WTC11 (cell line): ENCODE measurements around the gene MANBA. TPM values are rescaled to one million over a fixed set of nuclear protein-coding genes. Genes with fewer than 3 reads are reported as not detected.

ENCODE experiments used
- ATAC-seq: fragments of 200-7000 bp; cut with Tn5 transposase; 2 replicates; pipeline ENCODE4 v1.10.0; 2021; ENCODE audit warnings: mild to moderate bottlenecking, moderate library complexity
- CTCF ChIA-PET: fragments of 300-600 bp; sonication (Branson Sonifier 250); formaldehyde crosslinking; loops from one replicate; lab custom pipeline; 2021; ENCODE audit warnings: antibody characterized with exemption; lab: Charles Lee
- POLR2A ChIA-PET: fragments of 350-600 bp; sonication (Branson Sonifier 250); formaldehyde crosslinking; loops from one replicate; lab custom pipeline; 2021; ENCODE audit warnings: antibody characterized with exemption; lab: Charles Lee
- DNase-seq: peaks from one replicate; pipeline ENCODE4 v3.0.0; 2021; ENCODE audit warnings: low spot score
- H3K27ac Mint-ChIP-seq: 2 replicates; pipeline ENCODE4 v1.8.0; 2021; ENCODE audit warnings: mixed read lengths
- H3K27me3 Mint-ChIP-seq: 2 replicates; pipeline ENCODE4 v1.8.0; 2021; ENCODE audit warnings: low read depth, mild to moderate bottlenecking, moderate library complexity, mixed read lengths
- H3K36me3 Mint-ChIP-seq: 2 replicates; pipeline ENCODE4 v1.8.0; 2021; ENCODE audit warnings: mixed read lengths
- H3K4me1 Mint-ChIP-seq: 2 replicates; pipeline ENCODE4 v1.8.0; 2022; ENCODE audit warnings: mixed read lengths
- H3K4me3 Mint-ChIP-seq: 2 replicates; pipeline ENCODE4 v1.8.0; 2021; ENCODE audit warnings: mild to moderate bottlenecking, moderate library complexity, mixed read lengths
- H3K9me3 Mint-ChIP-seq: 2 replicates; pipeline ENCODE4 v1.8.0; 2021; ENCODE audit warnings: mixed read lengths
- CREB1 ChIP-seq: sonication (generic); formaldehyde crosslinking; IDR thresholded peaks from 2 replicates; pipeline ENCODE4 v1.8.0; 2023; ENCODE audit warnings: mild to moderate bottlenecking, missing genetic modification reagents
- E2F1 ChIP-seq: sonication (generic); formaldehyde crosslinking; IDR thresholded peaks from 2 replicates; pipeline ENCODE4 v1.8.0; 2022; ENCODE audit warnings: mild to moderate bottlenecking, missing genetic modification reagents
- ETV6 ChIP-seq: sonication (generic); formaldehyde crosslinking; IDR thresholded peaks from 2 replicates; pipeline ENCODE4 v1.8.1; 2022; ENCODE audit warnings: mild to moderate bottlenecking, missing genetic modification reagents
- FOXJ3 ChIP-seq: sonication (generic); formaldehyde crosslinking; IDR thresholded peaks from 2 replicates; pipeline ENCODE4 v1.9.0; 2021; ENCODE audit warnings: missing genetic modification reagents, mild to moderate bottlenecking, borderline replicate concordance
- GABPB1 ChIP-seq: sonication (generic); formaldehyde crosslinking; IDR thresholded peaks from 2 replicates; pipeline ENCODE4 v1.8.1; 2023; ENCODE audit warnings: mild to moderate bottlenecking, missing genetic modification reagents
- HMGA2 ChIP-seq: fragments of 250-450 bp; sonication (Bioruptor Pico); IDR thresholded peaks from 2 replicates; pipeline ENCODE4 v1.4.0; 2021; ENCODE audit warnings: mild to moderate bottlenecking, moderate library complexity
- HMGXB4 ChIP-seq: sonication (generic); formaldehyde crosslinking; IDR thresholded peaks from 2 replicates; pipeline ENCODE4 v1.8.1; 2023; ENCODE audit warnings: mild to moderate bottlenecking, moderate library complexity, missing genetic modification reagents
- IRF2 ChIP-seq: sonication (generic); formaldehyde crosslinking; IDR thresholded peaks from 2 replicates; pipeline ENCODE4 v1.8.0; 2022; ENCODE audit warnings: low read depth, missing genetic modification reagents, borderline replicate concordance
- KAT7 ChIP-seq: sonication (generic); formaldehyde crosslinking; IDR thresholded peaks from 2 replicates; pipeline ENCODE4 v1.8.1; 2023; ENCODE audit warnings: missing genetic modification reagents, mild to moderate bottlenecking, borderline replicate concordance
- NFATC4 ChIP-seq: fragments of 250-450 bp; sonication (Bioruptor Pico); IDR thresholded peaks from 2 replicates; pipeline ENCODE4 v1.9.0; 2021; ENCODE audit warnings: mild to moderate bottlenecking
- NFE2L1 ChIP-seq: sonication (generic); formaldehyde crosslinking; IDR thresholded peaks from 2 replicates; pipeline ENCODE4 v1.8.1; 2023; ENCODE audit warnings: missing genetic modification reagents
- NFYB ChIP-seq: sonication (generic); formaldehyde crosslinking; conservative IDR thresholded peaks from 2 replicates; pipeline ENCODE4 v1.8.0; 2022; ENCODE audit warnings: low read depth, missing genetic modification reagents
- NR3C1 ChIP-seq: sonication (generic); formaldehyde crosslinking; conservative IDR thresholded peaks from 2 replicates; pipeline ENCODE4 v1.8.1; 2023; ENCODE audit warnings: low read depth, mild to moderate bottlenecking, missing genetic modification reagents
- OVOL2 ChIP-seq: fragments of 250-450 bp; sonication (Bioruptor Pico); IDR thresholded peaks from 2 replicates; pipeline ENCODE4 v1.9.0; 2021; ENCODE audit warnings: mild to moderate bottlenecking, borderline replicate concordance
- RORB ChIP-seq: fragments of 250-450 bp; sonication (Bioruptor Pico); IDR thresholded peaks from 2 replicates; pipeline ENCODE4 v1.9.0; 2021; ENCODE audit warnings: mild to moderate bottlenecking
- SMAD4 ChIP-seq: sonication (generic); formaldehyde crosslinking; IDR thresholded peaks from 2 replicates; pipeline ENCODE4 v1.8.0; 2022; ENCODE audit warnings: mild to moderate bottlenecking, missing genetic modification reagents
- SOX15 ChIP-seq: fragments of 250-450 bp; sonication (Bioruptor Pico); IDR thresholded peaks from 2 replicates; pipeline ENCODE4 v1.9.0; 2021; ENCODE audit warnings: mild to moderate bottlenecking
- TCF7 ChIP-seq: sonication (generic); formaldehyde crosslinking; IDR thresholded peaks from 2 replicates; pipeline ENCODE4 v1.8.0; 2022; ENCODE audit warnings: mild to moderate bottlenecking, low read depth, missing genetic modification reagents, moderate library complexity
- TEAD4 ChIP-seq: sonication (generic); formaldehyde crosslinking; IDR thresholded peaks from 2 replicates; pipeline ENCODE4 v1.8.0; 2022; ENCODE audit warnings: mild to moderate bottlenecking, missing genetic modification reagents
- ZBTB21 ChIP-seq: sonication (generic); formaldehyde crosslinking; IDR thresholded peaks from 2 replicates; pipeline ENCODE4 v1.8.1; 2023; ENCODE audit warnings: mild to moderate bottlenecking, missing genetic modification reagents, borderline replicate concordance
- ZNF219 ChIP-seq: sonication (generic); formaldehyde crosslinking; IDR thresholded peaks from 2 replicates; pipeline ENCODE4 v1.8.0; 2023; ENCODE audit warnings: missing genetic modification reagents, mild to moderate bottlenecking, borderline replicate concordance
- ZNF263 ChIP-seq: sonication (generic); formaldehyde crosslinking; IDR thresholded peaks from 2 replicates; pipeline ENCODE4 v1.8.1; 2022; ENCODE audit warnings: low read depth, mild to moderate bottlenecking, moderate library complexity, missing genetic modification reagents
- ZNF317 ChIP-seq: sonication (generic); formaldehyde crosslinking; IDR thresholded peaks from 2 replicates; pipeline ENCODE4 v1.8.1; 2023; ENCODE audit warnings: low read depth, mild to moderate bottlenecking, moderate library complexity, missing genetic modification reagents, borderline replicate concordance
- ZNF532 ChIP-seq: fragments of 250-450 bp; sonication (Bioruptor Pico); IDR thresholded peaks from 2 replicates; pipeline ENCODE4 v1.9.0; 2021; ENCODE audit warnings: mild to moderate bottlenecking, borderline replicate concordance
- total RNA-seq: library from RNA; stranded (reverse); gene quantifications from 3 replicates; pipeline ENCODE4 v1.2.3, GENCODE V29; 2021
- TF ChIP-seq, protein P1 (sequence below): sonication (generic); formaldehyde crosslinking; IDR thresholded peaks from 2 replicates; pipeline ENCODE4 v1.8.1; 2023; ENCODE audit warnings: mild to moderate bottlenecking, missing genetic modification reagents
- TF ChIP-seq, protein P2 (sequence below): sonication (generic); formaldehyde crosslinking; IDR thresholded peaks from 2 replicates; pipeline ENCODE4 v1.8.1; 2022; ENCODE audit warnings: mild to moderate bottlenecking, moderate library complexity, missing genetic modification reagents
- TF ChIP-seq, protein P3 (sequence below): fragments of 250-450 bp; sonication (Bioruptor Pico); IDR thresholded peaks from 2 replicates; pipeline ENCODE4 v1.9.0; 2021; ENCODE audit warnings: moderate library complexity, mild to moderate bottlenecking, inconsistent platforms, borderline replicate concordance

Gene MANBA
- total RNA-seq, 1 experiment from 2014 or later: 35.1 TPM

DNA sequence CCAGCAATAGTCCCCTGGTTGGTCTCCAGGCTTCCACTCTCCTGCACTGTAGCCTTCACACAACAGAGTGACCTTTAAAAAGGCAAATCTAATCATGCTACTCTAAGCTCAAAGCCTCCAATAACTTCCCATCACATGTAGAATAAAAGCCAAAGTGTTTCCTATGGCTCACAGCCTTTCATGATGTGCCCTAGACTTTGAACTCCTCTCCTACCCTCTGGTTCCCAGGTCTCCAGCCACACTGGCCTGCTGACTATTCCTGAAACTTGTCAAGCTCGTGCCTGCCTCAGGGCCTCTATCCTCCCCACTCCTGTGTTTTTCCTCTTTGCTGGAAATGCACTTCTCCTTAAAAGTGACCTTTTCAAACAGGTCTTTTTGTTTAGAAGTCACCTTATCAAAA, 3.1 kb downstream of the MANBA start:
- H3K4me1 Mint-ChIP-seq: peaks cover 33% of the 10 kb centered on the region
- POLR2A ChIA-PET: interaction anchor here (1.2 kb wide), 1 partner anchor 70 kb away, joined by 3 read pairs; the partner anchor contains the start of gene UBE2D3
- no peaks in the 10 kb centered on the region for H3K9me3 Mint-ChIP-seq
- TF ChIP-seq ZNF532 (CRISPR knock-in tag) (no peak), ZNF263 (CRISPR knock-in tag) (no peak), KAT7 (CRISPR knock-in tag) (no peak), OVOL2 (CRISPR knock-in tag) (no peak), ZBTB21 (CRISPR knock-in tag) (no peak), TEAD4 (CRISPR knock-in tag) (no peak), NR3C1 (CRISPR knock-in tag) (no peak), NFATC4 (CRISPR knock-in tag) (no peak), GABPB1 (CRISPR knock-in tag) (no peak), SMAD4 (CRISPR knock-in tag) (no peak), ZNF317 (CRISPR knock-in tag) (no peak), CREB1 (CRISPR knock-in tag) (no peak), E2F1 (no peak), ZNF219 (CRISPR knock-in tag) (no peak)
- TF ChIP-seq, protein P1, sequence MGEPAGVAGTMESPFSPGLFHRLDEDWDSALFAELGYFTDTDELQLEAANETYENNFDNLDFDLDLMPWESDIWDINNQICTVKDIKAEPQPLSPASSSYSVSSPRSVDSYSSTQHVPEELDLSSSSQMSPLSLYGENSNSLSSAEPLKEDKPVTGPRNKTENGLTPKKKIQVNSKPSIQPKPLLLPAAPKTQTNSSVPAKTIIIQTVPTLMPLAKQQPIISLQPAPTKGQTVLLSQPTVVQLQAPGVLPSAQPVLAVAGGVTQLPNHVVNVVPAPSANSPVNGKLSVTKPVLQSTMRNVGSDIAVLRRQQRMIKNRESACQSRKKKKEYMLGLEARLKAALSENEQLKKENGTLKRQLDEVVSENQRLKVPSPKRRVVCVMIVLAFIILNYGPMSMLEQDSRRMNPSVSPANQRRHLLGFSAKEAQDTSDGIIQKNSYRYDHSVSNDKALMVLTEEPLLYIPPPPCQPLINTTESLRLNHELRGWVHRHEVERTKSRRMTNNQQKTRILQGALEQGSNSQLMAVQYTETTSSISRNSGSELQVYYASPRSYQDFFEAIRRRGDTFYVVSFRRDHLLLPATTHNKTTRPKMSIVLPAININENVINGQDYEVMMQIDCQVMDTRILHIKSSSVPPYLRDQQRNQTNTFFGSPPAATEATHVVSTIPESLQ (CRISPR knock-in tag): no peak
- TF ChIP-seq, protein P2, sequence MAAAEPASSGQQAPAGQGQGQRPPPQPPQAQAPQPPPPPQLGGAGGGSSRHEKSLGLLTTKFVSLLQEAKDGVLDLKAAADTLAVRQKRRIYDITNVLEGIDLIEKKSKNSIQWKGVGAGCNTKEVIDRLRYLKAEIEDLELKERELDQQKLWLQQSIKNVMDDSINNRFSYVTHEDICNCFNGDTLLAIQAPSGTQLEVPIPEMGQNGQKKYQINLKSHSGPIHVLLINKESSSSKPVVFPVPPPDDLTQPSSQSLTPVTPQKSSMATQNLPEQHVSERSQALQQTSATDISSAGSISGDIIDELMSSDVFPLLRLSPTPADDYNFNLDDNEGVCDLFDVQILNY: no peak
- TF ChIP-seq, protein P3, sequence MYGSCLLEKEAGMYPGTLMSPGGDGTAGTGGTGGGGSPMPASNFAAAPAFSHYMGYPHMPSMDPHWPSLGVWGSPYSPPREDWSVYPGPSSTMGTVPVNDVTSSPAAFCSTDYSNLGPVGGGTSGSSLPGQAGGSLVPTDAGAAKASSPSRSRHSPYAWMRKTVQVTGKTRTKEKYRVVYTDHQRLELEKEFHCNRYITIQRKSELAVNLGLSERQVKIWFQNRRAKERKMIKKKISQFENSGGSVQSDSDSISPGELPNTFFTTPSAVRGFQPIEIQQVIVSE (CRISPR knock-in tag): no peak
- peaks cover 7% of the 10 kb centered on the region for H3K36me3 Mint-ChIP-seq
- DNase-seq (no peak), ATAC-seq (no peak)
- no peak overlapping the region for H3K4me3 Mint-ChIP-seq
- peak overlapping the region; percentile 71 for H3K27ac Mint-ChIP-seq
- no peaks in the 10 kb centered on the region; the same call in 1 of the 2 replicates for H3K27me3 Mint-ChIP-seq
- CTCF ChIA-PET: no interaction called here

DNA sequence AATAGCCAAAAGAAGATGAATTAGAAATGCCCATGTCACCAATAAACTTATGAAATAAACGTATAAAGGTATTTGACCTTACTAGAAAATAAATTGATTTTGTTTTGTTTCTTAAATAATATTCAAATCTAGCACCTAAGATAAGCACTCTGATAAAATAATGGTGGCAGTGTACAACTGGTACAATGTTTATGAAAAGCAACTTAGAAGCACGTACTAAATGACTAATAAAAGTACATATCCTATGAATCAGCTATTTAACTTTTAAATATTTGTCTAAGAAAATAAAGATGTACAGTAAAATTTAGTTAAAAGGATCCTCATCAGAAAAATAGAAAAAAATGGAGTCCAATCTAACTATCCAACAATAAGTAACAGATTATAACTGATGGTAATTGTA, 6.7 kb downstream of the MANBA start:
- POLR2A ChIA-PET: no interaction called here
- CTCF ChIA-PET: no interaction called here
- Mint-ChIP-seq H3K9me3 (no peaks in the 10 kb centered on the region), H3K27ac (no peak overlapping the region), H3K4me3 (no peak overlapping the region), H3K36me3 (peaks cover 7% of the 10 kb centered on the region), H3K4me1 (peaks cover 13% of the 10 kb centered on the region), H3K27me3 (no peaks in the 10 kb centered on the region)
- DNase-seq (no peak), ATAC-seq (no peak)
- TF ChIP-seq RORB (CRISPR knock-in tag) (no peak), NFE2L1 (CRISPR knock-in tag) (no peak), SOX15 (CRISPR knock-in tag) (no peak), NFATC4 (CRISPR knock-in tag) (no peak), IRF2 (CRISPR knock-in tag) (no peak), HMGXB4 (no peak), FOXJ3 (CRISPR knock-in tag) (no peak), ETV6 (no peak), NFYB (CRISPR knock-in tag) (no peak), ZNF219 (CRISPR knock-in tag) (no peak), HMGA2 (CRISPR knock-in tag) (no peak), KAT7 (CRISPR knock-in tag) (no peak), TCF7 (no peak)
